LNCaP clone FGC (cell line): ENCODE data around the gene AQP9.

ENCODE experiments used
- DNase-seq: peaks from one replicate; pipeline ENCODE4 v3.0.0-alpha.2; 2011; ENCODE audit warnings: low read depth
- H3K4me3 ChIP-seq: 2 replicates; pipeline ENCODE4 v1.5.1; 2011; ENCODE audit warnings: mild to moderate bottlenecking, low read depth, low read length, control low read depth
- CTCF ChIP-seq: IDR thresholded peaks from 2 replicates; pipeline ENCODE4 v1.5.1; 2012; ENCODE audit warnings: mild to moderate bottlenecking; ENCODE audit not compliant: control insufficient read depth, insufficient read depth; ENCODE audit errors: extremely low read depth

The AQP9 gene

GRCh38 chr15:58233341-58233740, 95.2 kb downstream of the AQP9 start:
- TF ChIP-seq CTCF: no peak
- no peak for DNase-seq
- no peak overlapping the region for H3K4me3 ChIP-seq
